ENCODE results near the gene PRKCD.

Gene PRKCD

GRCh38 chr3:53221827-53222182, 60.8 kb downstream of the PRKCD start:
- no peak for DNase-seq

GRCh38 chr3:53222183-53222901, 61.3 kb downstream of the PRKCD start:
- DNase-seq, result no peak

GRCh38 chr3:53223025-53223424, 62.0 kb downstream of the PRKCD start:
- no peak for DNase-seq

- no peak for DNase-seq
These were observed 62.5 kb downstream of the PRKCD start for GRCh38 chr3:53223541-53223966.

- DNase-seq, result no peak
These were observed 63.0 kb downstream of the PRKCD start for GRCh38 chr3:53224026-53224425.

GRCh38 chr3:53224536-53224935, 63.5 kb downstream of the PRKCD start:
- no peak for DNase-seq

GRCh38 chr3:53225181-53225580, 64.2 kb downstream of the PRKCD start:
- no peak for DNase-seq

- no peak for DNase-seq
These were observed 64.6 kb downstream of the PRKCD start for GRCh38 chr3:53225651-53226050.

GRCh38 chr3:53226142-53226840, 65.3 kb downstream of the PRKCD start:
- no peak for DNase-seq

- DNase-seq, result no peak
These were observed 65.9 kb downstream of the PRKCD start for GRCh38 chr3:53226841-53227407.

- no peak for DNase-seq
These were observed 67.2 kb downstream of the PRKCD start for GRCh38 chr3:53227993-53228885.

- DNase-seq, result no peak
These were observed 68.2 kb downstream of the PRKCD start for GRCh38 chr3:53229171-53229570.

- no peak for DNase-seq
These were observed 68.6 kb downstream of the PRKCD start for GRCh38 chr3:53229606-53230005.

- no peak for DNase-seq
These were observed 69.1 kb downstream of the PRKCD start for GRCh38 chr3:53230041-53230621.

GRCh38 chr3:53230789-53231188, 69.8 kb downstream of the PRKCD start:
- DNase-seq, result no peak

GRCh38 chr3:53231532-53232511, 70.8 kb downstream of the PRKCD start:
- DNase-seq, result no peak

GRCh38 chr3:53232641-53233377, 71.8 kb downstream of the PRKCD start:
- DNase-seq, result no peak

GRCh38 chr3:53234130-53234840, 73.3 kb downstream of the PRKCD start:
- no peak for DNase-seq

- no peak for DNase-seq
These were observed 73.8 kb downstream of the PRKCD start for GRCh38 chr3:53234841-53235232.

- DNase-seq, result no peak
These were observed 74.5 kb downstream of the PRKCD start for GRCh38 chr3:53235545-53235944.

Data from activated CD4-positive, alpha-beta T cell treated with anti-CD3 and anti-CD28 coated beads, Interleukin-2, Interleukin-6, amounts not matched to agents 100 ng/mL and 50 ng/mL, durations not matched to agents 16 hours and 8 hours (primary cell).